ENCODE data around the gene PML. TPM values are rescaled to one million over a fixed set of nuclear protein-coding genes. Genes with fewer than 3 reads are reported as not detected.

Gene PML
- total and polyA plus RNA-seq, 7 donors = 9.6 to 129 (median 43.3) TPM

DNA sequence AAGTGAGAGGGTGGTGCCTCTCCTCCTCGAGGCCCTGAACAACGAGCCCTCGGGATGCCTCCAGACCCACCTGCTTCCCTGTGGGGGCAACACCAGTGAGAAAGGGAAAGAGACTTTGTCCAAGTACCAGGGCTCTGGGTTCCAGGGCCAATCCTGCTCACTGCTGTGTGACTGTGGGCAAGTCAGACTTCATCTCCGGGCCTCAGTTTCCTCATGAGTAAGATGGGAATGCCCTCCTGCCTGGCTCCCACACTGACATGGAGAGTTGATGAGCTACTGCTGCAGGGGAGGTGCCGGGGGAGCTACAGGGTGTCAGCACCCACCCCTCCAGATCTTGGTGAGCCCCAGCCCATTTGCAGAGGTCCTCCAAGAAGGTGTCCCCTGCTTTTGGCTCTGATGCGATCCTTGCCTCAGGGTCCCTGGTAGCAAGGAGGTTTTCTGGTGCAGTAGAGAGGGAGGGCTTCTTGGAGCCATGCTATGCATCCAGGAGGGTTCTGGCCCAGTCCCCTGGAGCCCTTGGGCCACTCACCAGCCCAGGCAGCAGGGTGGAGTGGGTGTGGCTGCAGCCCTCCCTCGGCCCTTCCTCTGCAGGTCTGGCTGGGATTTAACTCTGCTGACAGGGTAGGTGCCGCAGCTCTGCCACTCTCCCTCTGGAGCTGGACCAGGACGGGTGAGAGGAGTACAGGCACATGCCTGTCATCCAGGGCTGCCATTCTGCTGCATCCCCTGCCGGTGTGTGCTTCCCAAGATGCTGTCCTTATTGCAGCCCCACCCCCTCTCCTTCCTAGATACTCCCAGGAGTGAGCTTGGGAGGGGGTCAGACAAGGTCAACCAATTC is 41.4 kb upstream of the PML start:
- DNase-seq = peak; percentile 56
- peak overlapping the region in 3 of 4 donors; percentile 92 to 98 (median 97) for H3K27ac ChIP-seq
- no peaks in the 10 kb centered on the region for H3K27me3 ChIP-seq
- peaks cover 0 to 23% (median 18%) of the 10 kb centered on the region in 4 donors for H3K4me1 ChIP-seq
- H3K4me3 ChIP-seq = no peak overlapping the region
- TF ChIP-seq CTCF (IDR thresholded peaks at IDR 0.05) (no peak), POLR2A (IDR thresholded peaks at IDR 0.05) (no peak), EP300 (IDR thresholded peaks at IDR 0.05) (no peak), POLR2AphosphoS5 (IDR thresholded peaks at IDR 0.05) (no peak)
- WGBS, 2 donors = 78 to 86% methylated on average over 10 of the region's 10 CpGs
- H3K36me3 ChIP-seq = peaks cover 0 to 9% (median 3%) of the 10 kb centered on the region in 4 donors
- H3K9me3 ChIP-seq = no peaks in the 10 kb centered on the region
- intact Hi-C loops (cut with DNase I) = no loop called here

GRCh38 chr15:73954188-73955145 is 40.0 kb upstream of the PML start:
- H3K36me3 ChIP-seq = peaks cover 0 to 3% (median 0%) of the 10 kb centered on the region in 4 donors
- peaks cover 0 to 23% (median 18%) of the 10 kb centered on the region in 4 donors for H3K4me1 ChIP-seq
- no peak overlapping the region for H3K4me3 ChIP-seq
- no peaks in the 10 kb centered on the region for H3K9me3 ChIP-seq
- H3K27me3 ChIP-seq = no peaks in the 10 kb centered on the region
- TF ChIP-seq CTCF (IDR thresholded peaks at IDR 0.05) = no peak
- no peak for TF ChIP-seq POLR2AphosphoS5 (IDR thresholded peaks at IDR 0.05)
- TF ChIP-seq POLR2A (IDR thresholded peaks at IDR 0.05) = no peak
- TF ChIP-seq EP300 (IDR thresholded peaks at IDR 0.05) = no peak
- WGBS, 2 donors = 77 to 88% methylated on average over 27 of the region's 27 CpGs
- intact Hi-C loops (cut with DNase I) = no loop called here
- no peak overlapping the region for H3K27ac ChIP-seq
- DNase-seq = peak; percentile 58

- intact Hi-C loops (cut with DNase I) = no loop called here
- H3K4me1 ChIP-seq = peaks cover 0 to 23% (median 18%) of the 10 kb centered on the region in 4 donors
- no peak overlapping the region for H3K4me3 ChIP-seq
- peak; percentile 48 for DNase-seq
- no peaks in the 10 kb centered on the region for H3K9me3 ChIP-seq
- no peak for TF ChIP-seq CTCF (IDR thresholded peaks at IDR 0.05)
- no peak for TF ChIP-seq POLR2AphosphoS5 (IDR thresholded peaks at IDR 0.05)
- TF ChIP-seq POLR2A (IDR thresholded peaks at IDR 0.05) = no peak
- TF ChIP-seq EP300 (IDR thresholded peaks at IDR 0.05) = no peak
- 86 to 90% methylated on average over 4 of the region's 4 CpGs for WGBS, 2 donors
- no peak overlapping the region for H3K27ac ChIP-seq
- H3K27me3 ChIP-seq = no peaks in the 10 kb centered on the region
- peaks cover 0 to 3% (median 0%) of the 10 kb centered on the region in 4 donors for H3K36me3 ChIP-seq
These were observed 39.2 kb upstream of the PML start for GRCh38 chr15:73955326-73955725.

DNA sequence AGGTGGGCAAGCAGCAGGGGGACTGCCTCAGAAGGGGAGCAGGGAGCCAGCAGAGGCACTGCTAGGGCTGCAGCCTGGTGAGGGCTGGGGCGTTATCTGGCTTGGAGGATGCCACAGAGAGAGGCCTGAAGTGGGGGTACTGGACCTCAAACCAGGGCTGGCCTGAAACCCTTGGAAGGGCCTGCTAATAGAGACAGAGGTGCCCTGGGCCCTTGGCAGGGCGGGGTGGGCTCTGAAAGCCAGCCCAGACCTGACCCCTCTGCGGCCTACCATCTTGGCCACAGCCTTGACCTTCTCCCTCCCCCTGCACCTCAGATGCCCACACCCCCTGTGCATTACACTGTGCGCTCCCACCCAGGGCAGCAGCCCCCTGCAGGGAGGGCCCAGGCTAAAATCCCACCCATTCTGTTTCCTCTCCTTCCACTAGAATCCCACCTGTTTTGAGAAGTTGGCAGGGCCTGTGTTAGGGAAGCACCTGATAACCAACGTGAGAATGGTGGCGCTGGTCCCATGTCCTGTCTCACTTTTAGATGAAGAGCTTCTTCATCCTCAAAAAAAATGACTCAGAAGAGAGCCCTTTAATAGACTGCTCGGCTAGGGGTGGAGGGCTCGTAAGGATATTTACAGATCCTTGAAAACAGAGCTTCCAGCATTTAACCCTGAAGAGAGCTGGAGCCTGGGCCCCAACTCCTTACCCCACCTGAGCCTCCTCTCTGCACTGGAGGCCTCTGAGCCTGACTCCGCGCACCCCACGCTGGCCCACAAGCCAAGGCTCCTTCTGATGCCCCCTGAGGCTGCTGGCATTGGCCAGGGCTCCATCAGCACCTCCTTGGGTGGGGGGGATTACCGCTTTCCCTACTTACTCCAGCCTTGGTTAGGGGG is 38.4 kb upstream of the PML start:
- Histone ChIP-seq H3K27ac (peak overlapping the region in 1 of 4 donors; percentile 13), H3K36me3 (peaks cover 0 to 3% (median 0%) of the 10 kb centered on the region in 4 donors), H3K27me3 (no peaks in the 10 kb centered on the region), H3K9me3 (no peaks in the 10 kb centered on the region), H3K4me1 (peaks cover 0 to 16% (median 12%) of the 10 kb centered on the region in 4 donors), H3K4me3 (no peak overlapping the region)
- intact Hi-C loops (cut with DNase I) = no loop called here
- no peak for TF ChIP-seq POLR2AphosphoS5 (IDR thresholded peaks at IDR 0.05)
- TF ChIP-seq CTCF (IDR thresholded peaks at IDR 0.05) = no peak
- no peak for TF ChIP-seq POLR2A (IDR thresholded peaks at IDR 0.05)
- TF ChIP-seq EP300 (IDR thresholded peaks at IDR 0.05) = no peak
- 83 to 87% methylated on average over 12 of the region's 12 CpGs for WGBS, 2 donors
- peak; percentile 40 for DNase-seq
